AG09309 (cell line): ENCODE data around the gene PLAAT1.

Experiments
- DNase-seq: peaks from one replicate; pipeline ENCODE4 v3.0.0-alpha.2; 2010; ENCODE audit warnings: low read depth
- H3K4me3 ChIP-seq: 2 replicates; pipeline ENCODE4 v1.5.1; 2011; ENCODE audit warnings: mild to moderate bottlenecking, low read depth, low read length, moderate library complexity; ENCODE audit not compliant: control insufficient read depth
- CTCF ChIP-seq: IDR thresholded peaks from 2 replicates; pipeline ENCODE4 v1.5.1; 2011; ENCODE audit warnings: mild to moderate bottlenecking, low read depth, low read length, inconsistent platforms; ENCODE audit not compliant: insufficient read depth, control insufficient read depth; ENCODE audit errors: missing control alignments

PLAAT1 gene

GRCh38 chr3:193211984-193212383, 29.0 kb upstream of the PLAAT1 start:
- no peak overlapping the region for H3K4me3 ChIP-seq
- no peak for TF ChIP-seq CTCF

GRCh38 chr3:193212844-193213243, 28.2 kb upstream of the PLAAT1 start:
- H3K4me3 ChIP-seq: no peak overlapping the region
- DNase-seq: no peak
- TF ChIP-seq CTCF: no peak

More at GRCh38 chr3:193211984-193212383, 29.0 kb upstream of the PLAAT1 start:
- DNase-seq: no peak

GRCh38 chr3:193214445-193214844, 26.6 kb upstream of the PLAAT1 start:
- TF ChIP-seq CTCF: no peak

GRCh38 chr3:193225302-193226125, 15.5 kb upstream of the PLAAT1 start:
- no peak for DNase-seq
- TF ChIP-seq CTCF: no peak
- H3K4me3 ChIP-seq: no peak overlapping the region

More at GRCh38 chr3:193214445-193214844, 26.6 kb upstream of the PLAAT1 start:
- H3K4me3 ChIP-seq: no peak overlapping the region
- no peak for DNase-seq

GRCh38 chr3:193228206-193228605, 12.8 kb upstream of the PLAAT1 start:
- DNase-seq: no peak
- no peak for TF ChIP-seq CTCF
- H3K4me3 ChIP-seq: no peak overlapping the region

GRCh38 chr3:193229851-193230420, 11.1 kb upstream of the PLAAT1 start:
- no peak overlapping the region for H3K4me3 ChIP-seq
- no peak for DNase-seq
- no peak for TF ChIP-seq CTCF
